NCI-H2029 treated with DMSO at 0.1 percent for 48 hours (cell line): ENCODE results near the gene ANKRD17.
"Not testable (repeated sequence)": the region's sequence is repeated elsewhere in the genome, so short reads cannot be mapped to it uniquely, and the experiment has no call there.

Experiments used
- DNase-seq: peaks from one replicate; lab custom pipeline; 2025; lab: John Stamatoyannopoulos, UW

Gene ANKRD17

DNA sequence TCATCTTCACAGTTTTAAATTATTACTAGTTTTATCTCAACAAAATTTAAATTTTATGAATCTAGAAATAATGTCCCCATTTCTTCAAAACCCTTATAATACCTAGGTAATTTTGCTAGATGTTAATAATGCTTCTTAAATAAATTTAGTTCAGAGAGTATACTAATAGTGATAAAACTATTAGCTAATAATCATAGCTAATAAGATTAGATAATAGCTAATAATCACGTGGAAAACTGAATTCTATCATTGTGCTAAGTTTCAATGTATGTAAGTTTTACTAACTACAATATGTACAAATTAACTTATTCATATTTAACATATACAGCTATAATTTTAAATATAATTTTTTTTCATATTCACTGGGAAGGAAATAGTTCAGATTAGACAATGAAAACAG, 10.2 kb downstream of the ANKRD17 start:
- DNase-seq, result no peak

DNA sequence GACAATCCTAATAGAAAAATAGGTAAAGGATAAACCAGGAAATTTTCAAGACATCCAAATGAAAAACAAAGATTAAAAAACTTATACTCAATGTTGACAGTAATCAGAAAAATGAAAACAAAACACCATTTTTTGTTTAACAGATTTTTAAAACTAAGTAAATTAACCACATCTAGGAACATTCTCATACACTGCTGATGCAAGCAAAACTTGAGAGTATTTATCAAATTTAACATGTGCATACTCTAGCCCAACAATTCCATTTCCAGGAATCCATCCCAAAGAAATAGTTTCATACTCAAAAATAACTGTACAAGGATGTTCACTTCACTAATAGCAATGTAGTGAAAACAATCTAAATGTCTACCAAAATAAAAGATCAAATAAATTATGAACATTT, 11.5 kb downstream of the ANKRD17 start:
- DNase-seq, result no peak

DNA sequence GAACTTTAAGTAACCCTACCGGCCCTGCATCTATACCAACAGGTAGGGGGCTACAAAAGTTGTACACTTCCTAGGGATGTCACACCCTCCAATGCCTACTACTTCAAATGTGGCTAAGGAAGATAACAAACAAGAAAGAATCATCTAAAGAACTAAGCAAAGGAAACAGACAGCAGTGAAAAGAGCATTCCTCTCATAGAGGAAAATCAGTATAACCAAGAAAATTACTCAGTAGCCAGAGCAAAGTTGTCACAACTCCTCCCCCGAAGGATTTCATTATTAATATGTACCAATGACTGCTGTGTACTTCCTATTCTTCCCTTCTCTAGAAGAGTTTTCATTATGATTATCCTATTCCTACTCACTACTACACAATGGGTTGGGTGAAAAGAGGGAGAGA, 12.6 kb downstream of the ANKRD17 start:
- DNase-seq, result no peak

- DNase-seq, result no peak
Measured at GRCh38 chr4:73244945-73245601, 13.5 kb downstream of the ANKRD17 start.

DNA sequence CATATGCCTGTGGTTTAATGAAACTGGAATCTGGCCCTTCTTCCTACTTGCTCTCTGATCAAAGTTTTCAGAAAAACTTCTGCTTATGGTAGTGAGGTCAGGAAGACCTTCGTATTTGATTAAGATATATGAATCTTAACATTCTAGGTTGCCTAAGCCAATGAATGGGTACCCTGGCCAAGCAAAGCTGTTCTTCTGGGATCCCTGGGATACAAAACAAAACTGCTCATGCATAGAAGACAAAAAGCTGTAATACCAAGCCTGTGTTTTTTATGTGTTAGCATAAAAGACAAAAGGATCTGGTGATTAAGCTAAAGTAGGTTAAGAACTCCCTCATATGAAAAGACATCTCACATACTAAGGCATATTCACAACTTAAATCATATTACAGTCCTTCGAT, 21.6 kb downstream of the ANKRD17 start:
- DNase-seq, result no peak

DNA sequence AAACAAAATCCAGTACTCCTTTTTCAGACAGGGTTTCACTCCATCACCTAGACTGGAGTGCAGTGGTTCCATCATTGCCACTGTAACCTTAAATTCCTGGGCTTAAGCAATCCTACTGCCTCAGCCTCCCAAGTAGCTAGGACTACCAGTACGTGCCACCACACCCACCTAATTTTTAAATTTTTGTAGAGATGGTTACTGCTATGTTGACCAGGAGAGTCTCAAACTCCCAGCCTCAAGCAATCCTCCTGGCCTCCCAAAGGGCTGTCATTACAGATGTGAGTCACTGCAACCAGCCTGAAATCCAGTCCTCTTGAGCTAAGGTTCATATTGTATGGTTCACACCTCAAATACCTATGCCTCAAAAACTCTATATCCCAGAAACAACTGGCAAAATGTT, 22.4 kb downstream of the ANKRD17 start:
- DNase-seq, result no peak

DNA sequence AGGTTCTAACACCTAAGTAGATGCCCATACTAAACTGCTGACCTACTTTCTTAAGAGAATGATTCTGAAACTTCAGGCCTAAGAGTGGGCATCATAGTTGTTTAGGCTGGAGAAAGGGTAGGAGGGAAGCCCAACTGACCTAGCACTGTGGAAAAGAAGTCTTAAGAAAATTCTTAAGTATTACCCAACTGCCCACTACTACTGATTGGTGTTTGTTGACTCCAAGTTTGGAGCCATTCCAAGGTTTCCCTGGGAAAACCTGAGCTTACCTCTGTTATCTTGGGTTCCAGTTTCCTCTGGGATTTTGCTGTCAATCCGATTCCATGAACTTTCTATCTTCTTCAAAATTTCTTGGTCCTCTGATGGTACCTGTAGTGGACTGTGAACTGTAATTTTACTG, 23.9 kb downstream of the ANKRD17 start:
- no peak for DNase-seq

DNA sequence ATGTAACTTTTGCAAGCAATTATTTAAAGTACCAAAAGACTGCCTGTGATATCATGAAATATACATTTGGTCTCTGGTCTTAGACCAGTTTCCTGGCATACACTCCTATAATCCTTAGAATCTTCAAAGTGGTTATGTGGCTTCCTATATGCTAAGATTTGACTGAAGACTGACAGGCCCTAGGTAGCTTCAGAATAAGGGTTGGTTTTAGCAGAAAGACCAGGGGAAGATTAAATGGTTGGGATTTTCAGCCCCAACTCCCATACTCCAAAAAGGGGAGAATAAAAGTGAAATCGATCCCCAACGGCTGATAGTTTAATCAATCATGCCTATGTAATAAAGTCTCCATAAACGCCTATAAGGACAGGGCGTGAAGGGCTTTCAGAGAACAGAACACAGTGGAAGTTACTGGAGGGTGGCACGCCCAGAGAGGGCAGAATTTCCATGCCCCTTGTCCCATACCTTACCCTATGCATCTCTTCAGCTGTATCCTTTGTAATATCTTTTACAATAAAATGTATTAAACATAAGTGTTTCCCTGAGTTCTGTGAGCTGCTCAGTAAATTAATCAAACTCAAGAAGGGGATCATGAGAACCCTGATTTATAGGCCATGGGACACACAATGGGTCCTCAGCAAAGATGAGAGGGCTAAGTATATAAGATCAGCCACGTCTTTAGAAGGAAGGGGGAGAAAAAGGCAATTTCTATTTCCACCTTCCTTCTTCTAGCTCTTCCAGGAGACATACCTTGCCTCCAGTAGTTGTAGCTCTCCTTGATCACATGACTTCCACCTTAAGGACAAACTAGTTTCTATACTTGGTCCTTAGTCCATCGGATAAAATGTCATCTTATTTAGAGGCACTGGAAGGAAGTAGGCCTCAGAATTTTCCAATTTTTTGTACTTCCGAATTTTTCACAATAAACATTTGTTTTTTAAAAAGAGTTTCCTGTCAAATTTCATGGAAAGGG, 26.8 kb downstream of the ANKRD17 start:
- no peak for DNase-seq

- no peak for DNase-seq
Measured at GRCh38 chr4:73230865-73231517, 27.6 kb downstream of the ANKRD17 start.

DNA sequence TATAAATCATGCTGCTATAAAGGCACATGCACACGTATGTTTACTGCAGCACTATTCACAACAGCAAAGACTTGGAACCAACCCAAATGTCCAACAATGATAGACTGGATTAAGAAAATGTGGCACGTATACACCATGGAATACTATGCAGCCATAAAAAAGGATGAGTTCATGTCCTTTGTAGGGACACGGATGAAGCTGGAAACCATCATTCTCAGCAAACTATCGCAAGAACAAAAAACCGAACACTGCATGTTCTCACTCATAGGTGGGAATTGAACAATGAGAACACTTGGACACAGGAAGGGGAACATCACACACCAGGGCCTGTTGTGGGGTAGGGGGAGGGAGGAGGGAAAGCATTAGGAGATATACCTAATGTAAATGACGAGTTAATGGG, 29.8 kb downstream of the ANKRD17 start:
- DNase-seq, result not testable (repeated sequence)

DNA sequence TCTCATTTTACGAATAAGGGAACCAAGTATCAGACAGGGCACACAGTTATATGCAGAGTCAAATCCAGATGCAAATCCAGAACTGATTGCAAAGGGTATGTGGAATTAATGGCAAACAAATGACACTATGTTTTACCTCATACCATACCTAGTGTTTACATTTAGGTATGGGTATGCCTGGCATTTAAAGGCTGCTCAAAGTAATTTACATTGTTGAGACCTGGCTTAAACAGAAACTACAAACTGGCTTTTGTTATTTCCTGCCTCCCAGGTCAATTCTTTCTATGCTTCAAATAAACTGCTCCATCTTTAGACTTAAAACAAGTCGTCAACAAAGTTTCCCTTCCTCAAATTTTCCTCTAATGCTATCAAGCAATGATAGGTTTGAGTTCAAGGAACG, 33.7 kb downstream of the ANKRD17 start:
- no peak for DNase-seq

DNA sequence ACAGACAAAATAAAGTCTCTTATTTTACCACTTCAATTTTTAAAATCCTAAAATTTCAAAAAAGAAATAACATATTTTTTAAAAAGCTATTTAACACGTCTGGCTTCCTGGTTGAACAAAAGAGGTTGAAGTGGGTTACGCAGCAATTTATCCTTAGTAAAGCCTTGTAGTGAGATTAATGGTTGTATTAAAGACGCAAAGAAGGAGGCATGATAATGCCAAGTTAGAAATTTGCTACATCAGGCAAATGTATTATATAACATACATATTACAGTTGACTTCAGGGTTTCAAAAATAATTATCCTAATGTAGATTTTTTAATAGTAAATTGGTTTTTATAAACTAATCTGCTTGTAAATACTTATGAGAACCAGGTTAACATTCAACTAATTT, 35.3 kb downstream of the ANKRD17 start:
- DNase-seq, result no peak

DNA sequence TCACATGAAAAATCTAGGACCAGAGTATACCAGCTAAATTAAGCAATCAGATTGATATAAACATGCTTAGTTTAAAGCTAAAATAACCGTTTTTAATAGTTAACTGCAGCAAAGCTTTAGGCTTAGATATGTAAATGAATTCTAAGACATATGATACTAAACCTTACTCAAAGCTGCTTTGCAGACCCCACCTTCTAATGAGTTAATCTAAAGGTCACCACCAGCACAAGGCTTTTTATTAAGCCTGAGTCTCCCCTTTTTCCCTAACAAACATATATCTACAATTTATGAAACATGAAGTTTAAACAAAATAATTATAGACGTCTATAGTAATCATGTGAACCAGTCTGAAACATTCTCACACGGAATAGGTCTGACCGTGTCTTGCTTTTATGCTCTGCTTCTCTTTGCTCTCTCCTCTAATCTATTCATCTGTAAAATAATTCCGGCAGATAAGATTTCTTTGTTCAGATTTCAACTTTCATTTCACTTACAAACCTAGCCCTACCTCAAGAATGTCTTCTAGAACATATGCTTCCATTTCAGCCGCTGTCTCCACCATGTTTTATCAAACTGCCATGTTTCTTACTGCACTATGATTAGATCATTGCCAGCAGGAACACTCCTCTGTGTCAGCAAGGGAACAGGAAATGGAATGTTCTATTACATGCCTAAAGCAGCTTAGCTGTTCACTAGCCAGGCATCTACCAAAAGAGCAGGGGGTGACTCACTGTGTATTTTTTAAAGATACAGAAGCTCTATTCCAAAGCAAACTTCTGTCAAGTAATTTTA, 35.9 kb downstream of the ANKRD17 start:
- DNase-seq, result peak; percentile 79

DNA sequence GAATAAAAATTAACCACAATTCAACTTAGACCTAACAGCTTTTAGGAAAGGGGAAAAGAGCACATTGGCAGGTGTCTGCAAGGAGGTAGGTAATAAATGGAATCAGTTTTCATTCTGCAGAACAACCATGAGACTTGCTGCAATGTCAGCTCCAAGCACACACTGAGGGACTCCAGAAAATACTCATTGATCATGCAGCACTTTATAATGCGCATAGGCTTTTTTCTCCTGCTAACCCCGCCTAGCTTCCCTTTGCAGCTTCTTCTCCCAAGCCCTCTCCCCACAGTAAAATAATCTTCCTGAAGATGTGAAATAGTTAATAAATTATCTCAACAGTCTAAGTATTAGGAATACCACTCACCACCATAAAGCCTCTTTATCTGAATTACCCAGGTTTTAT, 36.9 kb downstream of the ANKRD17 start:
- peak; percentile 12 for DNase-seq

GRCh38 chr4:73220815-73221214, 37.8 kb downstream of the ANKRD17 start:
- DNase-seq, result no peak

GRCh38 chr4:73213916-73214653, 44.5 kb downstream of the ANKRD17 start:
- no peak for DNase-seq

DNA sequence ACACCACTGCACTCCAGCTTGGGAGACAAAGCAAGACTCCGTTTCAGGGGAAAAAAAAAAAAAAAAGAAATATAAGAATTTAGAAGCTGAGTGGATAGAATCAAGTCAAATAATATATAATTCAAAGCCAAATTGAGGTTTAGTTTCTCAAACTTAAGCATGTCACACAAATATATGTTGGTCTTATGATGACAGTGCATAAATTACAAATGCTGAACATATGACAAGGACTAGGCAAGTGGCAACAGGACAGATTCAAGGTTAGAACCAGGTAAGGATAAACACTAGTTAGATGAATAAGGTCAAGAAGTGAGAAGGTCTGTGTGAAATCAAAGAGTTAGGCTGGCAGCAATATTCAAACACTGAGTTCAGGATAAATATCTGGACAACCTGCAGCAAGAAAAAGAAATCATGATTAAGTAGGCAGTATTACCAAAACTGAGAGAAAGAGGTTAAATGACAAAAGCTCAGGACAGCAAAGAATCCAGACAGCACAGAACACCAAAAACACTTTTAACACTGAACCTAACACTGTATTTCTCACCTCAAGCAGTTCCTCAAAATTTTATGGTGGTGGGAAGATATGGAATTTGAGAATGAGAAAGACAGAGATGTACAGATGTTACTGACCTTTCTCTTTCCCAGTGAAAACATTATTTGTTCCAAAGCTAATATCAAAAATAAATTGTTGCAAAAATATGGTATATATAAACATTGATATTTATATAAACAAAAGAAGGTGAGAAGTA, 45.4 kb downstream of the ANKRD17 start:
- DNase-seq, result no peak

- no peak for DNase-seq
Measured at GRCh38 chr4:73211968-73212367, 46.6 kb downstream of the ANKRD17 start.

- no peak for DNase-seq
Measured at GRCh38 chr4:73208376-73208775, 50.2 kb downstream of the ANKRD17 start.

- DNase-seq, result no peak
Measured at GRCh38 chr4:73206236-73206635, 52.4 kb downstream of the ANKRD17 start.

DNA sequence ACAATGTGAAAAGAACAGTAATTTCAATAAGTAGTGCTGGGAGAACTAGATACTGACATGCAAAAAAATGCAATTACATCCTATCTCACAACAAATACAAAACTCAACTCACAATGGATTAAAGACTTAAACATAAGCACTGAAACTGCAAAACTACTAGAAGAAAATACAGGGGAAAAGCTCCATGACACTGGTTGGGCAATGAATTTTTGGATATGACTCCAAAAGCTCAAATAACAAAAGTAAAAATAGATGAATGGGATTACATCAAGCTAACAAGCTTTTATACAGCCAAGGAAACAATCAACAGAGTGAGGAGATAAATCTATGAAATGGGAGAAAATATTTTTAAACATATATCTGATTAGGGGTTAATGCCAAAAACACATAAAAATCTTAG, 53.1 kb downstream of the ANKRD17 start:
- no peak for DNase-seq
